GM06990 (cell line): ENCODE measurements around the gene INTS4.
"Not testable (repeated sequence)": the region's sequence is repeated elsewhere in the genome, so short reads cannot be mapped to it uniquely, and the experiment has no call there.

ENCODE experiments used
- DNase-seq: peaks from one replicate; pipeline ENCODE4 v3.0.0-alpha.2; 2011; ENCODE audit not compliant: insufficient read length; ENCODE audit errors: extremely low read depth
- H3K27me3 ChIP-seq: replicated peaks from 2 replicates; pipeline ENCODE4 v1.6.0; 2011; ENCODE audit warnings: low read length; ENCODE audit not compliant: control insufficient read depth, insufficient read depth
- H3K36me3 ChIP-seq: 2 replicates; pipeline ENCODE4 v1.5.1; 2011; ENCODE audit warnings: low read length; ENCODE audit not compliant: control insufficient read depth, insufficient read depth
- H3K4me3 ChIP-seq: replicated peaks from 2 replicates; pipeline ENCODE4 v1.5.1; 2011; ENCODE audit warnings: low read depth, mild to moderate bottlenecking, control low read depth, low read length
- CTCF ChIP-seq: IDR thresholded peaks from 2 replicates; pipeline ENCODE4 v1.5.1; 2011; ENCODE audit warnings: low read length, control low read depth, mild to moderate bottlenecking, inconsistent platforms; ENCODE audit not compliant: insufficient read depth, poor library complexity, severe bottlenecking

Gene INTS4

GRCh38 chr11:78020246-78020645 lies 25.8 kb upstream of the INTS4 start:
- no peak for DNase-seq
- Histone ChIP-seq H3K36me3 (no peaks in the 10 kb centered on the region), H3K27me3 (no peaks in the 10 kb centered on the region), H3K4me3 (no peak overlapping the region)
- TF ChIP-seq CTCF = no peak

GRCh38 chr11:78019808-78020207 lies 25.3 kb upstream of the INTS4 start:
- H3K36me3 ChIP-seq = no peaks in the 10 kb centered on the region
- no peak for TF ChIP-seq CTCF
- H3K4me3 ChIP-seq = no peak overlapping the region
- no peak for DNase-seq
- no peaks in the 10 kb centered on the region for H3K27me3 ChIP-seq

- DNase-seq = no peak
- no peak for TF ChIP-seq CTCF
- H3K27me3 ChIP-seq = no peaks in the 10 kb centered on the region
- H3K4me3 ChIP-seq = no peak overlapping the region
- H3K36me3 ChIP-seq = no peaks in the 10 kb centered on the region
Measured at GRCh38 chr11:78015878-78016277, 21.4 kb upstream of the INTS4 start.

GRCh38 chr11:78014937-78015520 lies 20.6 kb upstream of the INTS4 start:
- not testable (repeated sequence) for H3K4me3 ChIP-seq, DNase-seq, H3K36me3 ChIP-seq, H3K27me3 ChIP-seq

GRCh38 chr11:78011301-78011700 lies 16.8 kb upstream of the INTS4 start:
- DNase-seq = no peak
- H3K36me3 ChIP-seq = no peaks in the 10 kb centered on the region
- no peak overlapping the region for H3K4me3 ChIP-seq
- TF ChIP-seq CTCF = no peak
- H3K27me3 ChIP-seq = no peaks in the 10 kb centered on the region

GRCh38 chr11:78010755-78011154 lies 16.3 kb upstream of the INTS4 start:
- DNase-seq = no peak
- TF ChIP-seq CTCF = no peak
- Histone ChIP-seq H3K4me3 (no peak overlapping the region), H3K36me3 (no peaks in the 10 kb centered on the region), H3K27me3 (no peaks in the 10 kb centered on the region)
